ENCODE measurements around the gene CCNB3.
"Not testable (repeated sequence)": the region's sequence is repeated elsewhere in the genome, so short reads cannot be mapped to it uniquely, and the experiment has no call there.

CCNB3 gene, protein sequence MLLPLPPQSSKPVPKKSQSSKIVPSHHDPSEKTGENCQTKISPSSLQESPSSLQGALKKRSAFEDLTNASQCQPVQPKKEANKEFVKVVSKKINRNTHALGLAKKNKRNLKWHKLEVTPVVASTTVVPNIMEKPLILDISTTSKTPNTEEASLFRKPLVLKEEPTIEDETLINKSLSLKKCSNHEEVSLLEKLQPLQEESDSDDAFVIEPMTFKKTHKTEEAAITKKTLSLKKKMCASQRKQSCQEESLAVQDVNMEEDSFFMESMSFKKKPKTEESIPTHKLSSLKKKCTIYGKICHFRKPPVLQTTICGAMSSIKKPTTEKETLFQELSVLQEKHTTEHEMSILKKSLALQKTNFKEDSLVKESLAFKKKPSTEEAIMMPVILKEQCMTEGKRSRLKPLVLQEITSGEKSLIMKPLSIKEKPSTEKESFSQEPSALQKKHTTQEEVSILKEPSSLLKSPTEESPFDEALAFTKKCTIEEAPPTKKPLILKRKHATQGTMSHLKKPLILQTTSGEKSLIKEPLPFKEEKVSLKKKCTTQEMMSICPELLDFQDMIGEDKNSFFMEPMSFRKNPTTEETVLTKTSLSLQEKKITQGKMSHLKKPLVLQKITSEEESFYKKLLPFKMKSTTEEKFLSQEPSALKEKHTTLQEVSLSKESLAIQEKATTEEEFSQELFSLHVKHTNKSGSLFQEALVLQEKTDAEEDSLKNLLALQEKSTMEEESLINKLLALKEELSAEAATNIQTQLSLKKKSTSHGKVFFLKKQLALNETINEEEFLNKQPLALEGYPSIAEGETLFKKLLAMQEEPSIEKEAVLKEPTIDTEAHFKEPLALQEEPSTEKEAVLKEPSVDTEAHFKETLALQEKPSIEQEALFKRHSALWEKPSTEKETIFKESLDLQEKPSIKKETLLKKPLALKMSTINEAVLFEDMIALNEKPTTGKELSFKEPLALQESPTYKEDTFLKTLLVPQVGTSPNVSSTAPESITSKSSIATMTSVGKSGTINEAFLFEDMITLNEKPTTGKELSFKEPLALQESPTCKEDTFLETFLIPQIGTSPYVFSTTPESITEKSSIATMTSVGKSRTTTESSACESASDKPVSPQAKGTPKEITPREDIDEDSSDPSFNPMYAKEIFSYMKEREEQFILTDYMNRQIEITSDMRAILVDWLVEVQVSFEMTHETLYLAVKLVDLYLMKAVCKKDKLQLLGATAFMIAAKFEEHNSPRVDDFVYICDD (N-terminal part only)

DNA sequence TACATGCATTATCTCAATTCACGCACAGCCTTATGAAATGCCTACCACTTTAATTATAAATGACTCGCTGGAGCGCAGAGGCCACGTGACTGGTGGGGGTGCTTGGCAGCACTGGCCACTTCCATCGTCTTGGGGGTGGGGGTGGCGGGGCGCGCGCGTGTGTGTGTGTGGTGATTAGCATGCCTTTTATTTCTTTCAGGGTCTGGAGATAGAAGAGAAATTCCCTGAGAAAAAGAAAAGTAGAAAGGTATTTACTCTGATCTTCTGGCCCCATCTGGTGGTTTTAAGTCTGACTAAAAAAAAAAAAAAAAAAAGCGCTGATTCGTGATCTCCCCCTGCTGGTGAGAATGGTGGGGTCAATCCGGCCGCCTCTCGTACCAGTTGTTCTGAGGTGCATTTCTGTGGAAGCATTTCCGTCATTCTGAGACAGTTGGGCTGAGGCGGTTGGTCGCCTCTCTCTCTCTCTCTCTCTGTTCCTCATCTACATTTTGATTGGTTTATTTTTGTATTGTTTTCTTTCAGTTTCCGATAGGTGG is at the start of gene CCNB3:
CCNB3 (plus strand) TSS at position 402 of the 536 bp plus-strand sequence. CDS start 80,399 bp downstream, outside the sequence.
- DNase-seq (ENCODE audit: low spot score): peak; percentile 57

DNA sequence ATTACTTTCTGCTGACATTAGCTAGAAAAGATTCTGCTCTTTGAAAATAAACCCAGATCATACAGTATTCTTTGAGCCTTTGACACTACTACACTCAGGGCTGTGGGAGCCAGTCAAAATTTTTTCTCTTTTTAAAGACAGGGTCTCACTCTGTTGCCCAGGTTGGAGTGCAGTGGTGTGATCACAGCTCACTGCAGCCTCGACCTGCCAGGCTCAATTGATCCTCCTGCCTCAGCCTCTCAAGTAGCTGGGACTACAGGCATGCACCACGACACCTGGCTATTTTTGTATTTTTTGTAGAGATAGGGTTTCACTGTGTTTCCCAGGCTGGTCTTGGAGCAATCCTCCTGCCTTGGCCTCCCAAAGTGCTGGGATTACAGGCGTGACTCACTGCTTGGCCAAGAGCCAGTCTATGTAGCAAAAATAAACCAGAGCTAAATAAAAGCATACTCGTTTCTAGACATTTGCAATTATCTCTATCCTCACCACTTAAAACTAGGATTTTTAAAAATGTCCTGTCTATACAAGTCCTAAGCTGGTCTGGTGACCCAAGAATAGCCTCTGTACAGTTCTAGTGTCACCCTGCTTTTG is 46.9 kb upstream of the CCNB3 start:
- DNase-seq (ENCODE audit: low spot score): no peak

DNA sequence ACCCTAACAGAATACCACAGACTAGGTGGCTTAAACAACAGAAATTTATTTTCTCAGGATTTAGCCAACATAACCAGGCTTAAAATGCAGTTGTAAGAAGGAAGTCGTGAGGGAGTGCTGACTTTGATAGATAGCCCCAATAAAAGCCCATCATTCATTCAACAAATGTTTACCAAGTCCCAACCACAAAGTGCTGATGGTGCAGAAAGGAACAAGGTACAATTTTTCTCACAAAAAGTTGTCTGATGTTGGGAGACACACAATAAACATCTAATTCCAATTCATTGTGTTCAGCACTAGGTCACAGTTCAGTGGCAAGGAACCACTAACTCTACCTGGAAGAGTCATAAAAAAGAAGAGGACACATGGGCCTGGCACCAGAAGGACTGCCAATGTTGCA is 46.0 kb upstream of the CCNB3 start:
- no peak for DNase-seq (ENCODE audit: low spot score)

DNA sequence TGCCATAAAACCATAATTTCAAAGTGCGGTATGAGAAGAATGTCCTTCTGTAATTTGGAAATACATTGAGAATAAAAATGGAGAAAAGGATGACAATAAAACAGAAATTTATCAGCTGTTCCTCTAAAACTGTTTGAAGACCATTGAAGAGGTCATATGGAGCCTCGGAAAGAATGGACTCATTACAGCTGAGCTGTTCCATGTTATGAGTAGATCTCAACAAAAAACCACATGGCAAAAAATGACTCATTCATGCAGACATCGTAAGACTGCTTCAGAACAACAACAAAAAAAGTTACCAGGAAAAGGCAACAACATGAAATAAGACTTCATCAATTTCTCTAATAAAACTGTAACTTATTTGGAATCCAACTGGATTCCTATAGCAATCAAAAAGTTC is 43.4 kb upstream of the CCNB3 start:
- DNase-seq (ENCODE audit: low spot score): no peak

DNA sequence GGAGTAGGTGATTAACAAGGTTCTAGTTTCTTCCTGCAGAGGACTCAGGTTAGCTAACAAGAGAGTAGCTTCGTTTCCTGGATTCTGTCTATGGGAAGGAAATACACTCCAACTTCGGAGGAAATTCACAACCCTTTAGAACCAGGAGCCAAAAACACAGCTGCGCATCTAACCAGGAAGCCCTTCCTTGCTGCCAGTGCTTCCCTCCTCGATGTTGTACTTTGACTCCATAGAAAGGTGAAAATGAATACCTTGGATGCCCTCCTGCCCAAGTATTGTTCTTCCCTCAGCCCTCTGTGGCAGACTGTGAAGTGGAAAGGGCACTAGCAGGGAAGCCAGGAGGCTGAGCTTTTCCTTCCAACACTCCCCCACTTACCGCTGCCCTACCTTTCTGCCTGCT is 38.8 kb upstream of the CCNB3 start:
- DNase-seq (ENCODE audit: low spot score): no peak

DNA sequence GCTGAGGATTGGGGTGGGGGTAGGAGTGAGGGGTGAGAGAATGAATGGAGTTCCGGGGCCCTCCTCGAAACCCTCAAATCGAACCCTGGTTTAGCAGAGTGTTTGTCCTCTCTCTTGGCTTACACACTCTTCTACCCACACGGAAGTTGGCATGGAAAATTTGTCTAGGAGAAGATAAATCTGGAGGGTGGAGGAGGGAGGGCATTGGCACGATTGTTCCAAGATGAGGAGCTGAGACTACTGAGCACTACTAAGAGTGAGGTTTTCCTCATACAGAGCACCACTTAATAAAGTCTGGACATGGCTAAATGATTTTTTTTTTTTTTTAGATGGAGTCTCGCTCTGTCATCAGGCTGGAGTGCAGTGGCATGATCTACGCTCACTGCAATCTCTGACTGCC is 37.2 kb upstream of the CCNB3 start:
- no peak for DNase-seq (ENCODE audit: low spot score)

DNA sequence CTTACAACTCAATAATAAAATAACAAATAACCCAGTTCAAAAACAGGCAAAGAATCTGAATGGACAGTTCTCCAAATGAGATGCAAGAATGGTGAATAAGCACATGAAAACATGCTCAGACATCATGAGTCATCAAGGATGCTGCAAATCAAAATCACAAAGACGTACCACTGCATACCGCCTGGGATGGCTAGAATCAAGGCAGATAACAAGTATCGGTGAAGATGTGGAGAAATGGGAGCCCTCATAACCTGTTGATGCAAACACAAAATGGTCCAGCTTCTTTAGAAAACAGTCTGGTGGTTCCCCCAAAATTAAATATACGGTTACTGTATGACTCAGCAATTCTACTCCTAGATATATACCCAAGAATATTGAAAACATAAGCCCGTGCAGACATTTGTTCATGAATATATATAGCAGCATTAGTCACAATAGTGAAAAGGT is 36.3 kb upstream of the CCNB3 start:
- no peak for DNase-seq (ENCODE audit: low spot score)

DNA sequence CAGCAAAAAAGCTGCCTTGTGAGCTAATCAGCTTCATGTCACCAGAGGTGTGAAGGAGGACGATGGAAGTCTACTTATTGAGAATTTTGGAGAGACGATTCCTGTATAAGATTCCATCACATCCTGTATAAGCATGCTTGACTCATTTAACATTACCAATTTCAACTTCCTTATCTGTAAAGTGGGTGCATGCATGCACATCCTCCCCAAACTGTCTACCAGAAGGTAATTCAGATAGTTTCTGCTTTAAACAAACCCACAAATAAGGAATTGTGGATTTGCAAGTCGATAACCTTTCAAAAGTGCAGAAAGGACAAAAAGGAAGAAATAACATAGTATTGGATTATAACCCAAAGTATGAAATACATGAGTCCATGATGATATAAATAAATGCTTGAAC is 34.8 kb upstream of the CCNB3 start:
- DNase-seq (ENCODE audit: low spot score): no peak

DNA sequence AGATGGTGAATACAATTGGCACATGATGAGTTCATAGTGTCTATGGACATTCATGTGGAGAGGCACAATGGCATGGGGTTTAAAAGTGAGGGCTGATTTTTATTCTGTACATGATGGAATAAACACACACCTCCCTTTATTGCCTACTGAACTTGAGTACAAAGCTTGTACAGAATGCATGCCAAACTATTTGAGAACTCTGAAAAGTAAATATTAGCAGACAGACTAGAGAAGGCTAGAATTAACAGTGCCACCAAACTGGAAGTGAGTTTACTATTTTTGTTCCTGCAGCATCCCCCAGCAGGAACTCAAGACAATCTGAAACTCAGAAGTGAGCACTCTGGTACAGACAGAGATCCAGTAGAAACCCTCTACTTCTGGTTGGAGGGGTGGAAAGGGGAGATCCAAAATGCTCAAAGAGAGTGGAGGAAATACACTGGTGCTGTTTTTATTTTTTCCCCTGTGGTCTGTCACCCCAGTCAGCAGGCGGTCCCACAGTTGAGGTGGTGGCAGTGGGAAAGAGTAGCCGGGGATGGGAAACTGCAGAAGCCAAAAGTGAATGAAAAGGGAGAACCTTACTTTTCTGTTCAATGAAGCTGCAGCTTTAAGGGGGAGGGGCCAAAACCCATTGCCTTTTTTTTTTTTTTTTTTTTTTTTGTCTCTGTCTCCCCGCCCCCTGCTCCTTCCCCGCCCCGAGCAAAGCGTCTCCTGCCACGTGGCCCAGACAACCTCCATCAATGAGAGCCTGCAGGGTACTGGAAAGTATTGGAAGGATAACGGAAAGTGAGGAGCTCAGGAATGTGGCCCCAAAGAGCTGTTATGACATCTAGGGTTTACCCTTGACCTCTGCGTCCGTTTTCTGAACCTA is 24.3 kb upstream of the CCNB3 start:
- no peak for DNase-seq (ENCODE audit: low spot score)

DNA sequence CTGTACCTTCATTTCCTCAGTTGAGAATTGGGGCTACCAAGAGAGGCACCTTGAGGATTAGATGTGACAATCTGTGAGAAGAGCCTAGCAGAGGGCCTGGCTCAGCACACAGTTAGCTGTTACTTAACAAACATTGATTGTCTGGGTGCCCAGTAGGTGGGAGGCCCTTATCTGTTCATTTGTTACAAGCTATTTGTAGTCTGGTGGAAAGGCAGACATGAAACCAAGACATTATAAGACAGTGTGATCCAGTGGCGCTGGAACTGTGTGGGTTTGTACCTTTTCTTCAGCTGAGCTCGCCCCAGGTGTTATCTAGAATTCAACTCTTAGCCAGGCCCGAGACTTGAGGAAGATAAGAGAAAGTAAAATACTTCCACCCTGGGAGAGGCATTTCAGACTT is 20.7 kb upstream of the CCNB3 start:
- DNase-seq (ENCODE audit: low spot score): no peak

DNA sequence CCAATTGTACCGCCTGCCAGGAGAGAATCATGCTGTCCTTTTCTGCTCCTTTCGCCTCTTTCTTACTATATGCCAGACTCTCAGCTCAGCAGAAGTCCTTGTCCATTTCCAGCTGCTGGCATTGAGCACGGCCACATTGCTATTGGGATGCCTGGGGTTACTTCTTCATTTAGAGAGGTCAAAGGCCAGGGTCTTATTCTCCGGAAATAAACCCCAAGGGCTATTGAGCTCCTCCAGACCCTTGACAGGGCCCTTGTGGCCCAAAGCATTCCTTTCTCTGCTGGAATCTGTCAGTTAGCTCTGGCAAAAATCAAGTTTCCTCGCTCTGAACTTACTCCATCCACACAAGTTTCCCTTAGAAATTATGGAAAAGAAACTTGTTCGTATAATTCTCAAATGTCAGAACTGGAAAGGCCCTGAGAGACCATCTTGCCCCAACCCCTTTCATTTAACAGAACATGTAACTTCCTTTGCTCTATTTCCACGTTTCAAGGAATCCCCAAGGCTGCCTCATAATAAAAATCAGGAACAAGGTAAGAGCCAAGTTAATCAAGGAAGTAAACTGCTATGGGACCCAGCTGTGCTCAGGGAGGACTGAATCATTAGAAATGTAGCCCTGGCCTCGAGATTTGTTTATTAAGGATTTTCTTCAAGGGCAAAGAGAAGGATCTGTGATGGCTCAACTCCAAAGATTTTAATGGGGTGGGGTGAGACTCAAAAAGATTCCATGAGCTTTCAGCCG is 15.5 kb upstream of the CCNB3 start:
- DNase-seq (ENCODE audit: low spot score): no peak

DNA sequence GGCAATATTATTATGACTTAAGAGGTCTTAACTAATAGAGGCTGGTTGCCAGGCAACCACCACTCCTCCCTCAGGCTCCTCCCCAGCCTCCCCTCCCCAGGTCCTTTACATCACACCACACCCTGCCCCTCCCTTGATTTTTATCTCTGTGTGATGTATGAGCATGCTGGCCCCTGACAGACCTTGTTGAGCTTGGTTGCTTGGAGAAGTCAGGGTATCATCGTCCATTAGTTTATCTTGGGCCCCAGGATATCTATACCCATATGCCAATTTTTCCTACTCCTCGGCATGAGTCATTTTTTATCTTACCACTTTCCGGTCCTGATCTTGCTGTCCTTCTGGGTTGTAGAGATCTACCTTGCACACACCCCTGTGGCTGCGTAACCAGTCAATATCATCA is 6.2 kb upstream of the CCNB3 start:
- no peak for DNase-seq (ENCODE audit: low spot score)

DNA sequence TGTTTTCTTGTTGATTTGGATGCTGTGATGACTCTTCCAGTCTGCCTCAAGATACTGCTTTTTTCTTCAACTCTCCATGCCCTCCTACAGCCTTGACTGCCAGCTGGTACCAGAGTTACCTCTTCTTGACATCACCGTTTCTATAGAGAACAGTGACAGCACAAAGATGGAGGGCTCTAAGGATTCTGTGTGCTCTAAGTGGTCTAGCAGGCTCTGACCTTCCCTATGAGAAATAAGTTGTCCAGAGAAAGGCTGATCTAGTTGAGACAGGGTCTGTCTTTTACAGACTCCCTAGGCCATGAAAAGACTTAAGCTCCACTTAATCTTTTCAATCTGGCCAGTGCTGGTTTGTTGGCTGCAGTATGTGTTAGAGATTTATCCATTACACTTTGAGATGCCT is 3.7 kb upstream of the CCNB3 start, which contains the start of gene AKAP4:
AKAP4 (minus strand) TSS at position 101 of the 400 bp plus-strand sequence. CDS start 118 bp downstream, outside the sequence.
- no peak for DNase-seq (ENCODE audit: low spot score)

DNA sequence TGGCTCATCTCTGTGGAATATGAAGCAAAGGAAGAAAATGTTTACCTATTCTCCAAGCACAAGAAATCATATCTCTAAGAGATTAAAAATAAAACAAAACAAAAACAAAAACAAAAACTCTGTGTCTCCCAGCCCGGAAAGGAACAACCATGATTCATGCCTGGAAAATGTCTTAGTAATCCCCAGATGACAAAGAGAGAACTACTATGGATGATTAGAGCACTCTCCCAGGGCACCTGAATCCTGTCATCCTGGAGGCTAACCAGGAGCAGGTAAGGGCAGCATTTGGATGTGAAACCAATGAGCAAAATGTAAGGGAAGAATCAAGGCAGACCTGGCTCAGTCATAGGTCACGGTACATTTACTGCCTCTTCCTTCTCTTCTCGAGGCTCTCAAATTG is 2.0 kb upstream of the CCNB3 start:
- no peak for DNase-seq (ENCODE audit: low spot score)

DNA sequence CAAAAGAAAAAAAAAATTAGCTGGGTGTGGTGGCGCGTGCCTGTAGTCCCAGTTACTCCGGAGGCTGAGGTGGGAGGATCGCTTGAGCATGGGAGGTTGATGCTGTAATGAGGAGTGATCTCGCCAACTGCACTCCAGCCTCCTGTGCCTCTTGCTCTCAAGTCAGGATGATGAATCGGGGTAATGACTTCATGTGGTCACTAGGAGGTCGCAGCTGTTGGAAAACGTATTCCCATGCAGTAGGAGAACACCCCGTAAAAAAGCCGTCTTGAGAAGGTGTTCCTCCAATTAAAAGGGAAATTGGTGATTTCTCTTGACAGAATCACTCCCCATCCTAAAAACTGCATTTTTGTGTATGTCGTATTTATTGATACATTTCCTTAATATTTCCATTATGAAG is 2.2 kb downstream of the CCNB3 start:
- no peak for DNase-seq (ENCODE audit: low spot score)

DNA sequence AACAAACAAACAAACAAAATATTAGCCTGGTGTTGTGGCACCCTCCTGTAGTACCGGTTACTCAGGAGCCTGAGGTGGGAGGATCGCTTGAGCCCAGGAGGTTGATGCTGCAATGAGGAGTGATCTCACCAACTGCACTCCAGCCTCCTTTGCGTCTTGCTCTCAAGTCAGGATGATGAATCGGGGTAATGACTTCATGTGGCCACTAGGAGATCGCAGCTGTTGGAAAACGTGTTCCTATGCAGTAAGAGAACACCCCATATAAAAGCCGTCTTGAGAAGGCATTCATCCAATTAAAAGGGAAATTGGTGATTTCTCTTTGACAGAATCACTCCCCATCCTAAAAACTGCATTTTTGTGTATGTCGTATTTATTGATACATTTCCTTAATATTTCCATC is 6.9 kb downstream of the CCNB3 start:
- peak; percentile 9 for DNase-seq (ENCODE audit: low spot score)

DNA sequence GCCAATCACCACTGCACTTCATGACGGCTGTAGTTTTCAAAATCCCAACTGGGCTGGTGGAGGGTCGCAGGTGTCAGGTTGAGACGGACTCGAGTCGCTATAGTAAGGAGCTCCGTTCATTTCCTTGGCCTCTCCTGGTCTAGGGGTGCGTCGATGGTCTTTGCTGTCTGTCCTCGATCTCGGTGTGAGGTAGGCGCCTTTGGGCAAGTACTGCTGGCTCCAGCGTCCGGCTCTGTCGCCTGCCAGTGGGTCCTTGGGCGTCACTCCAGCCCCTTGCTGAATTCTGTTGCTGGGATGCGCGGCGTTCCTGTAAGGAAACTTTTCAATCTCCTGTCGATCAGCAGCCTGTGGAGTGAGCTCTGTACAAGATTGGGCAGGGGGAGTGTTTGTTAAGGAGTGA is 76.7 kb downstream of the CCNB3 start:
- no peak for DNase-seq (ENCODE audit: low spot score)

DNA sequence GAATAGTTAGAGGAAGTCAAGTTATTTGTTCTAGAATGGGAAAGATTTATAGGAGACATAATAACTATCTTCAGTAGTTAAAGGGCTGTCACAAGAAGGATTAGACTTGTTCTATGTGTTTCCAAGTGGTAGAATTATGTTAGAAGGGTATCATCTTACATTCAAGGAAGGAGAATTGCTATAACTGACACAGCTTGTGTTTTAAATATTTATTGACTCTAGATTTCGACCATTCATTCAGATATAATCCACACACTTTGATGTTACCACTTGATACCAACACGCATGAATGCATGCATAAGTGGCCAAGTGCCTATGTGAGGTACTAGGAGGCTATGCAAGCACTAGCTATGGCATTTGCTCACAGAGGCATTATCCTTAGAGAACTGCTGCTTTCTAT is 122.7 kb downstream of the CCNB3 start:
- DNase-seq (ENCODE audit: low spot score): no peak

DNA sequence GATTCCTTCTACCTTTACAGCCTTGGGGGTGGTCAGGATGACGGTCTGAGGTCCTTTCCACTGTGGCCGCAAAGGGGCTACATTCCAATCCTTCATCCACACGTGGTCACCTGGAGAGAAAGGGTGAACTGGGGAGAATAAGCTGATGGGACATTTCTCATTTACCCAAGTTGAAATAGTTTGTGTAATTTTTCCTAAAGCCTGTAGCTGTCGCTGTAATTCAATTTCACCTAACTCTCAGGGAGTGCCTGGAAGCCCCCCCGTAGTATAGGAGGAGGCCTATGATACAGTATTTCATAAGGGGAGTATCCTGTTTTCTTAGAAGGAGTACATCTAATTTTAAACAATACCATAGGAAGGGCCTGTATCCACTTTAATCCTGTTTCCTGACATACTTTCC is 128.1 kb downstream of the CCNB3 start:
- DNase-seq (ENCODE audit: low spot score): not testable (repeated sequence)

DNA sequence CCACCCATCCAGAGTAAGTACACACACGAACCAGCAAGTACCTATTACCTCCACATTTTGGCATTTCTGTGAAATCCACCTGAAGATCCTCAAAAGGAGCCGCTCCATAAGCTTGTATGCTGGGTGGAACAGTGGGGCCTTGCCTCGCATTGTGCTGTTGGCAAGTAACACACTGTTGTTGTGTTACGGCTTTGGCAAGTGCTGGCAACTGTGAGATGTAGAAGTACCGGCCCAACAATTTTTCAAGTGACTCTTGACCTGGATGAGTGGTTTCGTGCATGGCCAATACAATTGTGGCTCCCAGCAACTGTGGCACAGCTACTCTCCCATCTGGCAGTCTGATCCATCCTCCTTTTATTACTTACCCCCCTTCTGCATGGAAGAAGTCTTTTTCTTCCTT is 128.7 kb downstream of the CCNB3 start:
- DNase-seq (ENCODE audit: low spot score): no peak
